HG03439 (cell line): ENCODE data around the gene B3GAT1.

Source experiments
- ATAC-seq: cut with Tn5 transposase; IDR thresholded peaks from one replicate; pipeline ENCODE4 v1.9.1; 2021; ENCODE audit warnings: mild to moderate bottlenecking, moderate library complexity; ENCODE audit not compliant: unreplicated experiment

B3GAT1 gene

DNA sequence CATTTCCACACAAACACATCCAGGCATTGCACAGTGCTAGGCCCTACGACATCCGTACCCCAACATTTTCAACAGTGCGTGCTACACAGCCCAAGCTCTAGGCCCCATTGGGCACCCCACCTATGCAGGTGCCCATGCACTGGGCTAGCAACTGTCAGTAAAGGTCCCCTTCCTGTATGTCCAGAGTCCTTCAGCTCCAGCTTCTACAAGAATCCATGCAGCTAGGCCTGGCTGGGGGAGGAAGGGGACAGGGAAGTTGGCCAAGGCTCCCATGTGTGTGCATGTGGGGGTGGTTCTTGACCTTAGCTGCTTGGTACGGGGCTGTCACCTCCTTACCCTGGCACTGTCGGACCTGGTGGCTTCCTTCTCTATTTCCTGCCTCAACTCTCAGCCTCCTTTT, 1.3 kb downstream of the B3GAT1 start:
- no peak for ATAC-seq

DNA sequence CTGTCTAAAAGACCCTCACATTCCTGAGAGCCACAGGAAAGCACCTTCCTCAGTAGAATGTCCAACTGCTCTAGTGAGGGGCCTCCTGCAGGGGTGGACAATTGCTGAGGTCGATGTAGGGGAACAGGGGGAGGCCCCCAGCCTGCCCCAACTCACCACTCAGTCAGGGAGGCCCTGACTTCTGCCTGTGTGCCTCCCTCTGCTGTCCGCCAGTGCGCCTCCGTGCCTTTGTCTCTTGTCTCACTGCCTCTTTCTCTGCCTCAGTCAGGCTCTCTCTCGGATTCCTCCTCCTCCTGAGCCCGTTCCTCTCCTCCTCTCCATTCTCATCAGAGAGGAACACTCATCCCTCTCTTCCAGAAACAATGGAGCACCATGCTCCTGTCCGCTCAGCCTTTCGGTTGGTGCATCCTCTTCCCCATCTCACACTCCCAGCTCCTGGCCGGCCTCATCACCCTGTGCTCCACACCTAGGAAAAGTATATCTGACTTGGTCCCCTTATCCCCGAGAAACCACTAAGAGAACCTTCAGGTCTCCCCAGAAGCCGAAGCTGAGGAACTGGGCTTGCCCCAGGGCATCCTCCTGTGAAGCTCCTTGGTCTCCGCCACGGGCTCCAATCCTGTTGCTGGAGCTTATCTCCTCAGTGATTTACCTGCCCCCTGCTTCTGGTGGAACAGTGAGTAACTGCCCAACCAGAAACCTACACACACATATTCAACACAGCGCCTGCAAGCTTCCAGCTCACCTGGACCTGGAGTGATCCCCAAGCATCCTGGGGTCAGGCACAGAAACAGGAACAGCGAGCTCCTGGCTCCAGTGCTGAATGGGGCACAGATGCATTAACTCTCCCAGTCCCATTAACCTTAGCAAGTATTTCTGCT, 2.3 kb downstream of the B3GAT1 start:
- ATAC-seq = no peak

GRCh38 chr11:134407923-134408322, 4.1 kb downstream of the B3GAT1 start:
- ATAC-seq = no peak

DNA sequence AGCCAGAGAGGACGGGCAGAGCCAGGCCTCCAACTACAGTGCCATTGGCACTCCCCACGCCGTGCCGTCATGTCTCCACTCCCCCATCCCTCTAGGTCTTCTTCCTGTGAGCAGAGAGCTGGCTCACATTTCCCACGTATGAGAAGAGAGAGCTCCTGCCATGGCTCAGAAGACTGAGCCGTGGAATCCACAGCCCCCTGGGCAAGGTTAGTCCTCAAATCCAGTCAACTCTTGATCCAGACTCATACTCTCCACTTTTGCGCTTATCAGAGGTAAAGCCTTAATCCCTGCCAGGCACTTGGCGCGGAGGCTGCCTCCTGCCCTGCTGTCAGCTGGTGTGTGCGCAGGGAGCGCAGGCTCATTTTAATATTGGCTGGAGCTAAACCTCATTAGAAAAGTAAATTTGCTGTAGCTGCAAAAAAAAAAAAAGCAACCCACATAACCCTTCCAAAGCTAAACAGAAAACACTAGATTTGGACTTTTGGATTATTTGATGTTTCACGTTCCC, 4.7 kb downstream of the B3GAT1 start:
- ATAC-seq = no peak

DNA sequence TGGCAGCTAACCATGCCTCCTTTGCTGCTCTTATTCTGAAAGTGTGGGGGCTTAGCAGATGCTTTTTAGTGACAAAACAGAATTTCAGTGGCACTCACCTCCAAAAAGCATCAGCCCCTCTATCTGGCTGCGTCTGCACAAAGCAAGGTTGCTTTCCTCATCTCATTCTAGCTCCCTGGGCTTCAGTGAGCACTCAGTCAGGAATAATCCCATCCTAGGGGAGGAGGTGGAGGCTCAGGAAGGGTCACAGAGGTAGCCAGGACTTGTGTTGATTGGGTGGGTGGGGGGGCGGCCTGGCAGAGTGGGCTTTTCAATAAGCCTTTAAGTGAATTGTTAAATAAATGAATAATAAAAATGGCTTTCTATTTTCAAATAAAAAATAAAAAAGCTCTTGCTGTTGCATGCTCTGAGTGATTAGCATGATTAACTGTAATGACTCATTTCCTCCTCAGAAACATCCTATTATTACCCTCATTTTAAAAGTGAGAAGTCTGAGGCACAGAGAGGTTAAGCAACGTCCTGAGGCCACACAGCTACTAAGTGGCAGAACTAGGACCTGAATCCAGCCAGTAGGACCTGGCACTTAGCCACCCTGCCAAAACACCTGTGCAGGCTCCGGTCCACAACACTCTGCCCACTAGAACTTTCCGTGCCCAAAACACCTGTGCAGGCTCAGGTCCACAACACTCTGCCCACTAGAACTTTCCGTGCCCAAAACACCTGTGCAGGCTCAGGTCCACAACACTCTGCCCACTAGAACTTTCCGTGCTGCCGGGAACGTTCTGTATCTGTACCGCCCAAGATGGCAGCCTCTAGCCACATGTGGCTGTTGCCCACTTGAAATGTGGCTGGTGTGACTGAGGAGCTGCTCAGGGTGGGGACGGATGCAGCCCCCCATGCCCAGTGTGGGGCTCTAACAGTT, 5.5 kb downstream of the B3GAT1 start:
- ATAC-seq = no peak

- ATAC-seq = no peak
Observed at GRCh38 chr11:134405841-134406240, 6.2 kb downstream of the B3GAT1 start.

DNA sequence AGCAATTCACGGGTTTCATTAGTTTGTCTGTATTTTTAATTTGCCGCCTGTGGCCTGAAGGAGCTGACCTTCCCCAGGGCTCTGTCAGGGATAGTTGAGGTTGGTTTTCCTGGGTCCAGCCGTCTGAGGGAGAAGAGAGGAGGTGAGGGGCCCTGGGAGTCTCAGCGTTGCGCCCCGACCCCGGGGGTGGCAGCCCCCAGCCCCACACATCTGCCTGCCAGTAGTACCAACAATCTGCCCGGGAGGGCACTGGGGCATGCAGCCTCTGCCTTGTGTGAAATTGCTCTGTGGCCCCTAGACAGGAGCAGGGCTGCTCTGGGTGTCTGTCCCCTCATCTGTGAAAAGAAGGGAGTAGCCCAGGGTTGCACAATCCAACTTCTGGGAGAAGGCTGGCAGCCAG, 6.6 kb downstream of the B3GAT1 start:
- no peak for ATAC-seq

DNA sequence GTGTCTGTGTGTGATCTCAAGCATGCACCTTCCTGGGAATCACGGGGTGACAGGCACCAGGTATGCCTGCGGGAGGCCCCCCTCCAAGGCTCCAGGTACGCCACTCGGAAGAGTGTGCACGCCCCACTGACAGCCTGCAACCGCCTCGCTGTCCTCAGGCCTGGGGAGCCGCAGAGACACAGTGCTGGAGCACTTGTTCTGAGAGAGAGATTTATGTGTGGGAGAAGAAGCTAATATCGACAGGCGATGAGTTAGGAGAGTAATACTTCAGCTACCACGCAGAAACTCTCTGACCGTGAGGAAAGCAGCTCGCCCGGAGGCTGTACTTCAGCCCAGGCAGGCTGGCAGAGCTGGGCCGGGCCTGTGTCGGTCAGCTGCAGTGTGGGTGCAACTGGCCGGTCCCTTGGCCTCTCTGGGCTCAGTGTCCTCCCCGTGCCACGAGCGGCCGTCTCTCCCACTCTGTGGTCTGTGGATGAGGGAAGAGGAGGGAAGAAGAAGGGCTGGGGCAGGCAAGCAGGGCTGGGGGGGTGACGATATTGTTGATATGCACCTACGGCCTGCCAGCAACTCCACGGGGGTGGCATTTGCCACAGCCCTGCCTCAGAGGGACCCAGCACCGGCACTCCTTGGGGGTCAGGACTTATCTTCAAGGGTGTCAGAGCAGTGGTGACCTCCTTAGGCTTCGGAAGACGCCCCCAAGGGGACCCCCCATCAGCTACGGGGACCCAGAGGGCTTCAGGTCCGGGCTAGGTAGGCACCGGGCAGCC, 7.3 kb downstream of the B3GAT1 start:
- no peak for ATAC-seq

- no peak for ATAC-seq
Observed at GRCh38 chr11:134402910-134403309, 9.1 kb downstream of the B3GAT1 start.

DNA sequence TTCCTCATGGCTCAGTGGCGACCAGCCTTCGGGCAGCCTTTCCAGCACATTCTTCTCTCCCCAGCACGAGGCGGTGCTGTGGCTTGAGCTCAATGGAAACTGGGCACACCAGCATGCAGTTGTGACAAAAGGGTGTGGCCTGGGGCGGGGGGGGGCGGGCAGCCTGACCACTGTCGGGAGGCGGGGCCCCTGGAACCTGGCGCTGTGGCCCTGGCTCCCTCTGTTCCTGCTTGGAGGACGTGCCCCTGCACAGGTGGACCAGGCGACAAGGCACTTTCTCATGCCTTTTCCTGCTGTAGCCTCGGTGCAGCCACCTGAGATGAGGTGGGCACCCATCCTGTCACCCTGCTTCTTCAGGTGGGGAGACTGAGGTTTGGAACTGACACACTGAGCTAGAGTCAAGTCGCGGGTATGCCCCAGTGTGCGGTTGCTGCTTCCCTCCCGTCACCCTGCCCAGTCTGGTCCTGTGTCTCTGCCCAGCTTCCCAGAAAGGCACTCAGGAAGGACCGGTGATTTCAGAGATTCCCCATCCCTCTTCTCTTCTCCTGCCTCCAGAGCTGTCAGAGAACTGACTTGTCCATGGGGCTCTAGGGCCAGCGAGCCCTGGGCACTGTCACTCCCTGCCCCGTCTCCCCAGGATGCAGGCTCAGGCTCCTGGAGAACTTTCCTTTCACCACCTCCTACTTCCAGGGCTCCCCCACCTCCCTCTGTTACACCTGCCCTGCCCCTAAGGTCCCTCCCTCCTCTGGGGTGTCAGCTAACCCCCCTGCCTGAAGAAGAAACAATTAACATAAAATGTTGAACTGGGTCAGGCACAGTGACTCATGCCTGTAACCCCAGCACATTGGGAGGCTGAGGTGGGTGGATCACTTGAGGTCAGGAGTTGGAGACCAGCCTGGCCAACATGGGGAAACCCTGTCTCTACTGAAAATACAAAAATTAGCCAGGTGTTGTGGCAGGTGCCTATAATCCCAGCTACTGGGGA, 9.9 kb downstream of the B3GAT1 start:
- ATAC-seq = no peak

DNA sequence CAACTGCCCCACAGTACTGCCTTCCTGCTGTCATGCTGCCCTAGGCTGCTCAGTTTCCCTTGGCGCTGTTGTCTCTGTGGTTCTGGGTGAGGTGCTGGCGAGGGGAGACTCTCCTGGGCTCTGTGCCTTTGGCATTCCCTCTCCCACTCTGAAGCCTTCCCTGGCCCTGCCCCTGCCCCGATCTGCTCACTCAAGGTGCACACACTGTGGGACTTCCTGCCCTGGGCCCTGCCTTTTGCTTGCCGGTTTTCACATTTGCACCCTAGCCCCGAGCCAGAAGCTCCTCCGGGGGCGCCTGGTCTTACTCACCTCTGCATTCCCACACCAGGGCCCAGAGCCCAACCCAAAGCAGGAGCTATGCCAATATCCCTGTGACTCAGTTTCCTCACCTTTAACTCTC, 12.0 kb downstream of the B3GAT1 start:
- ATAC-seq = no peak

DNA sequence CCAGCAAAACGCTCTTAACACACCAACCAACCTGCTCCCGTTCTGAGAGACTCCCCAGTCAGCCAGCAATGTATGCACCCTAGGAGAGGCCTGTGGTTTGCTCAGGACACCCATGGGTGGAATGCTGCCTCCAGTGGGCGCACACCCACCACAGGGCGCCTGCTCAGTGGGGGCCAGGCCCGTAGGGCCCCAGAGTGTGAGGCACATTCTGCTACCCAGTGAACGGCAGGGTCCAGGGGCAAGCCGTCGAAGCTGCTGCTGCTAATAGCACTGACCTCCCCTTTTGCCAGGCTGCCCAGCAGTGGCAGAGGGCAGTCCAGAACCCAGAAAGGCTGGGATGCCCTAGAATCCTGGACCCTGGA, 12.8 kb downstream of the B3GAT1 start:
- ATAC-seq = no peak

- no peak for ATAC-seq
Observed at GRCh38 chr11:134398644-134399292, 13.3 kb downstream of the B3GAT1 start.

DNA sequence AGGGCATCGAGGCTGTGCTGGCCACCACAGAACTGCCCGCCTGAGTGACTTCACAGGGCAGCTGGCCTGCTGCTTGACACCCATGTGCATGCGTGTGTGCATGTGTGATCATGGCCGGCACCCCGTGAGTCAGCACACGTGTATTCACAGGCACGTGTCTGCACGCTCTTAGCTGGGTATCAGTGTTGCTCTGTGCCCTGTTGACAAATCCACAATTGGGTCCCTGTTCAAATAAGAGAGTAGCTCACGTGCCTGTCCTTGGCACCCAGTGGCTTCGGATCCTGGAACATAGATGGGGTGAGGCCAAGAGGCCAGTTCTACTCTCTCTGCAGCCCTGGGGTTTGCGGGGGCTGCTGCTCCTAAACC, 14.0 kb downstream of the B3GAT1 start:
- no peak for ATAC-seq

DNA sequence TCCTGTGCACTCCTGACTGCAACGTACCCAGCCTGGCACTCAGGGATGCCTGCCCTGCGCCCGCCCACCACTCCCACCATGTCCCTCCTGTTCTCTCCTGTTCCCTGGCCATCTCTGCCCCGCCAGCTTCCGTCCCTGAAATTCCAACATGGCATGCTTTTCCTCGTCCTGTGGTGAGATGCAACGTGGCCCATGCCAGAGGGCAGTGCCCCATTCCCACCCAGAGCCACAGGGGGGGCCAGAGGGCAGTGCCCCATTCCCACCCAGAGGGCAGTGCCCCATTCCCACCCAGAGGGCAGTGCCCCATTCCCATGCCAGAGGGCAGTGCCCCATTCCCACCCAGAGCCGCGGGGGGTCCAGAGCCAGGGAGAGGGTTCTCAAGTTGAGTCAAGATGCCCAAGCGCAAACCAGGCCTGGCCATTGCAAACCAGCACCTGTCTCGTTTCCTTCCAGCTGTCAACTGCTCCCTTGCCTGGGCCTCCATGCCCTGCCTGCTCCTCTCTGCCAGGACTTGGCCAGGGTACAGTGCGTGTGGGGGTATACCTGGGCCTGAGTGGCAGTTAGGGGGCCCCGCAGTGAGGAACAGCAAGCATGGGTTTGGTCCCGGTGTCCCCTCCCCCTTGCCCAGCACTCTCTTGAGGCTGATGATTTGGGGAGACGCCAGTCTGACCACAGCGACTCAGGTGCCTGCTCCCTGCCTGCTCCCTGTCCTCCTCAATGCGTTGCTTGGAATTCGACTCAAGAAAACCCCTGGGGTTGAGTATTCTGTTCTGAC, 14.6 kb downstream of the B3GAT1 start:
- no peak for ATAC-seq

GRCh38 chr11:134395002-134395401, 17.0 kb downstream of the B3GAT1 start:
- no peak for ATAC-seq

GRCh38 chr11:134394311-134394710, 17.7 kb downstream of the B3GAT1 start:
- ATAC-seq = no peak

DNA sequence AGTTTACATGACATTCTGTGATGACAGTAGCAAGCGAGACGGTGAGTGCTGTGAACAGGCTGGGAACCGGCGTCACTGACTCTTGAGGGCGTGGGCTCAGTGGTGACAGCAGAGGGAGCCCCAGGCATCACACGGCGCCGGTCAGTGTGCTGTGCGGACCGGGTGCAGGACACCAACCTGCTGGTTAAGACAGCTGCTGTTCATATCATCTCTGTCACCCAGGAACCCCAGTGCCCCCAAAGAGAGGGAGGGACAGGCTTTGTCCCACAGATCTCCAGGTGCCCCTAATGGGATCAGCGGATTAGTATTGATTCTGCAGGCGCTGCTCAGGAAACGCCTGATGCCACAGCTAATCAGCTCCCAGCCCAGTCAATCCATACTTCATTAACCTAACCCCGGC, 18.4 kb downstream of the B3GAT1 start:
- no peak for ATAC-seq
